ENCODE measurements around the gene CCNO. TPM values are rescaled to one million over a fixed set of nuclear protein-coding genes. Genes with fewer than 3 reads are reported as not detected.

CCNO gene
- total and polyA plus RNA-seq, 2 of the 8 experiments (the other 6 are each of a cell fraction or from before 2014, with no cell fraction given): 0.14 to 0.41 TPM

- peaks cover 68 to 88% (median 84%) of the 10 kb centered on the region in 4 experiments for H3K27me3 ChIP-seq (replicated peaks in 1 of 4; ENCODE audit: control insufficient read depth in 3 of 4, extremely low read depth in 1 of 4, insufficient read depth in 3 of 4, low read length in 3 of 4)
- H2AFZ ChIP-seq (ENCODE audit: low read length): no peak overlapping the region
- TF ChIP-seq SRF (IDR thresholded peaks at IDR 0.05; ENCODE audit: low read depth, low read length) (no peak), GTF2F1 (IDR thresholded peaks at IDR 0.05; ENCODE audit: borderline replicate concordance, low read depth, low read length) (no peak)
Measured at GRCh38 chr5:55222985-55223811, 10.2 kb downstream of the CCNO start.

More at GRCh38 chr5:55222985-55223811, 10.2 kb downstream of the CCNO start:
- peak overlapping the region; percentile 67 to 81 for H3K4me2 ChIP-seq (ENCODE audit: insufficient read depth in 1 of 2, low read depth in 2 of 2, low read length in 2 of 2)
- peaks cover 2 to 23% (median 10%) of the 10 kb centered on the region in 4 experiments for H3K4me1 ChIP-seq (replicated peaks in 1 of 4; ENCODE audit: control insufficient read depth in 3 of 4, insufficient read depth in 4 of 4, low read length in 3 of 4)
- no peak overlapping the region for H2BK120ac ChIP-seq (replicated peaks; ENCODE audit: low read depth, low read length)
- no peak overlapping the region for H2AK5ac ChIP-seq (ENCODE audit: low read depth, low read length)
- DNase-seq (ENCODE audit: low read depth in 1 of 2, low spot score in 2 of 2) (peak in 1 of 2 experiments; percentile 73), FAIRE-seq (no peak)
- H3K23me2 ChIP-seq (ENCODE audit: low read depth, low read length): peaks cover 13% of the 10 kb centered on the region; the same call in 1 of the 2 replicates
- 3% methylated on average over 58 of the region's 61 CpGs; no CpG with 5 or more reads in 1 of the 2 experiments for WGBS, 2 experiments (ENCODE audit: extremely low coverage in 1 of 2, insufficient coverage in 1 of 2, insufficient read length in 1 of 2, insufficient replicate concordance in 2 of 2, low coverage in 1 of 2, low lambda C conversion rate in 2 of 2, missing lambda C conversion rate in 1 of 2)
- no peak overlapping the region for H3K14ac ChIP-seq (ENCODE audit: insufficient read length)
- H3K23ac ChIP-seq (ENCODE audit: insufficient read length): no peak overlapping the region
- peaks cover 0 to 6% (median 0%) of the 10 kb centered on the region in 4 experiments; a peak in 1 of 8 replicates for H3K36me3 ChIP-seq (ENCODE audit: control insufficient read depth in 2 of 4, insufficient read depth in 4 of 4, low read length in 3 of 4)
- no peak overlapping the region for H4K91ac ChIP-seq (replicated peaks; ENCODE audit: insufficient read length, low read length)
- H3K27ac ChIP-seq (ENCODE audit: low read depth, low read length): no peak overlapping the region
- CTCF ChIA-PET (ENCODE audit: partially characterized antibody): interaction anchor here (0.8 to 13.6 kb wide), 8 partner anchors 12 to 888 kb away, joined by 3 to 143 read pairs (median 4); partner anchors contain the start of genes CCNO and CDC20B
- H3K9ac ChIP-seq (replicated peaks in 1 of 4; ENCODE audit: extremely low read depth in 1 of 4, low read depth in 3 of 4, low read length in 3 of 4): no peak overlapping the region
- no peaks in the 10 kb centered on the region for H3K79me2 ChIP-seq (ENCODE audit: control insufficient read depth in 1 of 2, insufficient read depth in 2 of 2, low read length in 2 of 2)
- H3K79me1 ChIP-seq (ENCODE audit: low read depth, low read length): no peaks in the 10 kb centered on the region
- H2BK15ac ChIP-seq (ENCODE audit: low read length): no peak overlapping the region
- 0 out of 2 replicates have a peak overlapping the region, but pooled peaks have one; percentile 28 for H4K8ac ChIP-seq (ENCODE audit: extremely low read depth, insufficient read depth, low read length)
- POLR2A ChIA-PET (ENCODE audit: partially characterized antibody): interaction anchor here (0.7 to 1.6 kb wide), 5 partner anchors 10 to 1960 kb away, joined by 3 to 13 read pairs (median 5); partner anchors contain the start of gene CCNO
- no peak overlapping the region for H2BK5ac ChIP-seq (ENCODE audit: low read depth, low read length)
- H2BK20ac ChIP-seq (ENCODE audit: low read length): no peak overlapping the region
- peaks cover 3 to 28% of the 10 kb centered on the region in 2 experiments for H4K20me1 ChIP-seq (replicated peaks in 1 of 2; ENCODE audit: control insufficient read depth in 1 of 2, insufficient read depth in 2 of 2, low read length in 2 of 2)
- H3K4me3 ChIP-seq (ENCODE audit: extremely low read depth in 1 of 4, insufficient read depth in 2 of 4, low read depth in 3 of 4, low read length in 4 of 4): peak overlapping the region; percentile 16 to 51 (median 18); a peak in 6 of 8 replicates
- no peak overlapping the region for H3K56ac ChIP-seq (replicated peaks; ENCODE audit: insufficient read length, low read depth, low read length)
- H3K4ac ChIP-seq (replicated peaks; ENCODE audit: insufficient read length, low read depth, low read length): no peak overlapping the region
- H4K5ac ChIP-seq (ENCODE audit: insufficient read length, low read depth, low read length): no peak overlapping the region
- no peak overlapping the region for H3K18ac ChIP-seq (ENCODE audit: extremely low read depth, low read length)
- no peak overlapping the region for H2BK12ac ChIP-seq (ENCODE audit: low read depth, low read length)
- no peaks in the 10 kb centered on the region for H3K9me3 ChIP-seq (ENCODE audit: insufficient read depth in 2 of 2, low read depth in 1 of 2, low read length in 1 of 2)
